ENCODE data around the gene LGALS1. TPM values are rescaled to one million over a fixed set of nuclear protein-coding genes. Genes with fewer than 3 reads are reported as not detected.
A peak's percentile ranks its signal among the peaks of the same experiment; 100 is the strongest.

LGALS1 gene
- total and polyA plus RNA-seq, 12 donors, result 190 to 4,628 (median 918) TPM

DNA sequence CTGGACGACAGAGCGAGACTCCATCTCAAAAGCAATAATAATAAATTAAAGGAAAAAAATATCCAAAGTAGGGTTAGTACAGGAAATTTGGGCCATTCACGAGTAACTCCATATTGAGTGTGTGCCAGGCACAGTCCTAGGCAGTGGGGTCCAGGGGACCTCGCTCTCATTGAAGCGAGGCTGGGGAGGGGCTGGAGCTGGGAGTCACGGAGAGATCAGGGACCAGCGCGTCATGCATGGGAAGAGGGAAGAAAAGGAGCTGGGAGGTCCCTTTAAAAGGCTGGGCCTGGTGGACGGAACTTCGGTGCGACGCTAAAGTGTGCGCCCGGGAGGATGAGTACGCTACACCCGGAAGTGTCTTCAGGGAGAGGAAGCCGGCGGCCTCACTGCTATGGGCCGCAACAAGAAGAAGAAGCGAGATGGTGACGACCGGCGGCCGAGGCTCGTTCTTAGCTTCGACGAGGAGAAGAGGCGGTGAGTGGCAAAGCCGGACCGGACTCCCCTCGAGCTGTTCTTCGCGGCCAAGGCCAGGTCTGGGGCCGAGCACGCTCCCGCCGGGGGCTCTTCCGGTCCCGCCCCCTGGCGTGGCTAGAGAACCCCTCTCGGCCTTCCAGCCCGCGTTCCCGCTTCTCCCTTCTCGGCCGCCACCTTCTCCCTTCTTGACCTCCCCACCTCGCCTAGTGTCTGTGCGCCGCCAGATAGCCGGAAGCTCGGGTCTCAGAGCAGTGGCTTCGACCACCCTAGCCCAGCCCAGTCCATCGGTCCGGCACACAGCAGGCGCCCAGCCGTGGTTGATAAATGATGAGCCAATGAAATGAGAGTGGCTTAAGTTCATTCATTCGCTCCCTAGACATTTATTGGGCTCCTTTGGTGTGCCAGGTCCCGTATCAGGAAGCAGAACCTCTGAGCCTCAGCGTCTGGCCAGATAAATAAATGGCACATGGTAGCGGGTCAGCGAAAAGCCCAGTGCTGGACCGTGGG, 10.9 kb downstream of the LGALS1 start, which contains the start of gene NOL12:
Gene NOL12 (plus strand): TSS at position 342 of the 981 bp plus-strand sequence. CDS start 50 bp downstream, at position 392.
- Histone ChIP-seq H3K36me3 (replicated peaks in 1 of 2) (peaks cover 0 to 30% of the 10 kb centered on the region in 2 donors), H3K9me3 (replicated peaks in 1 of 3) (no peaks in the 10 kb centered on the region), H3K4me3 (peak within 1 kb of the TSS; percentile 76 to 85 (median 82)), H3K27ac (peak within 1 kb of the TSS in 4 of 5 donors; percentile 69 to 96 (median 86)), H3K27me3 (no peaks in the 10 kb centered on the region), H3K4me1 (replicated peaks in 1 of 2) (peaks cover 8 to 17% of the 10 kb centered on the region in 2 donors)
- intact Hi-C loops (cut with DNase I), result no loop called here
- peak; percentile 80 to 90 (median 84) for DNase-seq
- TF ChIP-seq, protein P1, sequence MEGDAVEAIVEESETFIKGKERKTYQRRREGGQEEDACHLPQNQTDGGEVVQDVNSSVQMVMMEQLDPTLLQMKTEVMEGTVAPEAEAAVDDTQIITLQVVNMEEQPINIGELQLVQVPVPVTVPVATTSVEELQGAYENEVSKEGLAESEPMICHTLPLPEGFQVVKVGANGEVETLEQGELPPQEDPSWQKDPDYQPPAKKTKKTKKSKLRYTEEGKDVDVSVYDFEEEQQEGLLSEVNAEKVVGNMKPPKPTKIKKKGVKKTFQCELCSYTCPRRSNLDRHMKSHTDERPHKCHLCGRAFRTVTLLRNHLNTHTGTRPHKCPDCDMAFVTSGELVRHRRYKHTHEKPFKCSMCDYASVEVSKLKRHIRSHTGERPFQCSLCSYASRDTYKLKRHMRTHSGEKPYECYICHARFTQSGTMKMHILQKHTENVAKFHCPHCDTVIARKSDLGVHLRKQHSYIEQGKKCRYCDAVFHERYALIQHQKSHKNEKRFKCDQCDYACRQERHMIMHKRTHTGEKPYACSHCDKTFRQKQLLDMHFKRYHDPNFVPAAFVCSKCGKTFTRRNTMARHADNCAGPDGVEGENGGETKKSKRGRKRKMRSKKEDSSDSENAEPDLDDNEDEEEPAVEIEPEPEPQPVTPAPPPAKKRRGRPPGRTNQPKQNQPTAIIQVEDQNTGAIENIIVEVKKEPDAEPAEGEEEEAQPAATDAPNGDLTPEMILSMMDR (IDR thresholded peaks at IDR 0.05), result no peak
- TF ChIP-seq POLR2A (IDR thresholded peaks at IDR 0.05), result peak in 1 of 2 donors; percentile 60
- 1 to 3% (median 2%) methylated on average over 28 to 62 of the region's 62 CpGs for WGBS, 4 donors

DNA sequence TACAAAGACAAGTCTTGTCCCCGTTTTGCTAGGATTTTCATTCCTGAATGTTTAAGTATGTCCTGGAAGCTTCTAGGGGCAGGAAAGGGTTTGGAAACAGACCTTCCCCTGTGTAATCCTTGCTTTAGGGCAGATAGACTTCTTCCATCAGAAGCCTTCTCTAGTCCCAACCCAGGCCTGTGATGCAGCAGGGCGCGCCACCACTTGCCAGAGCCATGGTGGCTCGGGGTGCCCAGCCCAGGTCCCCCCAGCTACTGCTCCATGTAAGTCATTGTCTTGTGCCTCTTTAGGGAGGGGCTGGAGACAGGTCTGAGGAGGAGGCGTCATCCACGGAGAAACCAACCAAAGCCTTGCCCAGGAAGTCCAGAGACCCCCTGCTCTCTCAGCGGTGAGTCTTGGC, 15.0 kb downstream of the LGALS1 start:
- no peak for DNase-seq
- H3K4me1 ChIP-seq (replicated peaks in 1 of 2), result peaks cover 8 to 17% of the 10 kb centered on the region in 2 donors
- peaks cover 0 to 65% of the 10 kb centered on the region in 2 donors for H3K36me3 ChIP-seq (replicated peaks in 1 of 2)
- WGBS, 4 donors, result 77 to 91% (median 86%) methylated on average over 7 of the region's 7 CpGs
- H3K27ac ChIP-seq, result peak overlapping the region in 2 of 5 donors; percentile 52 to 64
- no peaks in the 10 kb centered on the region for H3K9me3 ChIP-seq (replicated peaks in 1 of 3)
- TF ChIP-seq, protein P1 (IDR thresholded peaks at IDR 0.05), result no peak
- no peak for TF ChIP-seq POLR2A (IDR thresholded peaks at IDR 0.05)
- no peaks in the 10 kb centered on the region for H3K27me3 ChIP-seq
- H3K4me3 ChIP-seq, result no peak overlapping the region
- intact Hi-C loops (cut with DNase I), result no loop called here

DNA sequence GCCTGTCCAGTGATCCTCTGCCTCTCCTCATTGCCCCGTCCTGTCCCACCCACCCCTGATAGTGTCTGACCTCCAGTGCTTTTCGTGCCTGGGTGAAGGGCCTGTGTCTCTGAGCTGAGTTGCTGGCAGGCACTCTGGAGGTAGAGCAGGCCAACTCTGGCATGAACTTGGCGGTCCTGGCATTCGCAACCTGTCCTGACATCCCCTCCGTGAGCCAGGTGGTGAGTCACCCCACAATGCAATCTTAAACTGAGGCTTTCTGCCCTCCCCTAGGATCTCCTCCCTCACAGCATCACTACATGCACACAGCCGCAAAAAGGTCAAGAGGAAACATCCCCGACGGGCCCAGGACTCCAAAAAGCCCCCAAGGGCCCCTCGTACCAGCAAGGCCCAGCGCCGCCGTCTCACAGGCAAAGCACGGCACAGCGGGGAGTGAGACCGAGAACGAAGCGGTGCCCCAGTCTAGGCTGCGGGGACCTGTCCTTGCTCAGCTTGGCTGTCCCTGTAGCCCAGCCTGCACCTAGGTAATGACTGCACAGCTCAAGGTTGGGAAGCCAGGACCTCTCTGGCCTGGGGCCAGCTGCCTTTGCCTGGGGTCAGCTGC, 15.6 kb downstream of the LGALS1 start:
- 47 to 50% (median 50%) methylated on average over 2 to 18 of the region's 18 CpGs for whole genome bisulfite sequencing, 4 donors
- no peak overlapping the region for H3K4me3 ChIP-seq
- H3K27me3 ChIP-seq, result no peaks in the 10 kb centered on the region
- DNase-seq, result peak; percentile 54 to 89 (median 82)
- TF ChIP-seq, protein P1 (IDR thresholded peaks at IDR 0.05), result no peak
- TF ChIP-seq POLR2A (IDR thresholded peaks at IDR 0.05), result no peak
- peaks cover 8 to 22% of the 10 kb centered on the region in 2 donors for H3K4me1 ChIP-seq (replicated peaks in 1 of 2)
- peak overlapping the region in 2 of 5 donors; percentile 52 to 64 for H3K27ac ChIP-seq
- H3K9me3 ChIP-seq (replicated peaks in 1 of 3), result no peaks in the 10 kb centered on the region
- intact Hi-C loops (cut with DNase I), result no loop called here
- H3K36me3 ChIP-seq (replicated peaks in 1 of 2), result peaks cover 0 to 65% of the 10 kb centered on the region in 2 donors

Data from adrenal gland (tissue), 12 donors.